Liver (tissue), 3 donors: ENCODE measurements around the gene ABCA1.

Experiments used
- RXRA ChIP-seq, 2 donors: IDR thresholded peaks; 2 replicates each; pipeline ENCODE4 v1.6.1; 2017 to 2018; ENCODE audit warnings: antibody characterized with exemption in 2 of 2, mild to moderate bottlenecking in 1 of 2
- SP1 ChIP-seq: IDR thresholded peaks from 2 replicates; pipeline ENCODE4 v1.6.1; 2018; ENCODE audit warnings: antibody characterized with exemption, mild to moderate bottlenecking
- TAF1 ChIP-seq: conservative IDR thresholded peaks from 2 replicates; pipeline ENCODE4 v1.6.1; 2016; ENCODE audit warnings: antibody characterized with exemption, mild to moderate bottlenecking
- TF ChIP-seq, protein P1 (sequence below): fragments of 150-350 bp; IDR thresholded peaks from 2 replicates; pipeline ENCODE4 v1.5.1; 2017; ENCODE audit warnings: improper control_type of control experiment, low read depth, low read length; ENCODE audit not compliant: missing input control
- TF ChIP-seq, protein P2 (sequence below): IDR thresholded peaks from 2 replicates; pipeline ENCODE4 v1.6.1; 2016; ENCODE audit warnings: antibody characterized with exemption, mild to moderate bottlenecking
- TF ChIP-seq, protein P3 (sequence below): IDR thresholded peaks from 2 replicates; pipeline ENCODE4 v1.6.1; 2016; ENCODE audit warnings: antibody characterized with exemption
- TF ChIP-seq, protein P4 (sequence below): IDR thresholded peaks from 2 replicates; pipeline ENCODE4 v1.6.1; 2016; ENCODE audit warnings: antibody characterized with exemption
- donor health status: healthy.
- donor health status: healthy.

DNA sequence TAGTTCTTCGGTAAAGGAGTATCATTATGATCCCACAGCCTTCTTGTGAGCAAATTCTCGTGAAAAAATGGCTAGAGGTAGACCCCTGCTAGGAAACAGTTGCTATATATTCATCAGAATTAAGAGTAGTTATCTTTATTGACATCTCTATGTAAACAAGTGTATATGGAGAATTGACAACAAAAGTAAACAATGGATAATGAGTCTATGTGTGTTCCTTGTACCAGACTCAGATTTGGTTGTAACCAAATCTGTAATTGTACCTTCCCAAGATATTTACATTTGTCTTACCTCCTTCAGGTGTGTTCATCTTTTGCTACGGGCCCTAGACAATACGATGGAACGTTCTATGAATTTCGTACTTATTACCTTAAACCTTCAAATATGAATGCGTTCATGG, 161.9 kb downstream of the ABCA1 start:
- TF ChIP-seq, protein P1, sequence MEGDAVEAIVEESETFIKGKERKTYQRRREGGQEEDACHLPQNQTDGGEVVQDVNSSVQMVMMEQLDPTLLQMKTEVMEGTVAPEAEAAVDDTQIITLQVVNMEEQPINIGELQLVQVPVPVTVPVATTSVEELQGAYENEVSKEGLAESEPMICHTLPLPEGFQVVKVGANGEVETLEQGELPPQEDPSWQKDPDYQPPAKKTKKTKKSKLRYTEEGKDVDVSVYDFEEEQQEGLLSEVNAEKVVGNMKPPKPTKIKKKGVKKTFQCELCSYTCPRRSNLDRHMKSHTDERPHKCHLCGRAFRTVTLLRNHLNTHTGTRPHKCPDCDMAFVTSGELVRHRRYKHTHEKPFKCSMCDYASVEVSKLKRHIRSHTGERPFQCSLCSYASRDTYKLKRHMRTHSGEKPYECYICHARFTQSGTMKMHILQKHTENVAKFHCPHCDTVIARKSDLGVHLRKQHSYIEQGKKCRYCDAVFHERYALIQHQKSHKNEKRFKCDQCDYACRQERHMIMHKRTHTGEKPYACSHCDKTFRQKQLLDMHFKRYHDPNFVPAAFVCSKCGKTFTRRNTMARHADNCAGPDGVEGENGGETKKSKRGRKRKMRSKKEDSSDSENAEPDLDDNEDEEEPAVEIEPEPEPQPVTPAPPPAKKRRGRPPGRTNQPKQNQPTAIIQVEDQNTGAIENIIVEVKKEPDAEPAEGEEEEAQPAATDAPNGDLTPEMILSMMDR = no peak
- TF ChIP-seq, protein P2, sequence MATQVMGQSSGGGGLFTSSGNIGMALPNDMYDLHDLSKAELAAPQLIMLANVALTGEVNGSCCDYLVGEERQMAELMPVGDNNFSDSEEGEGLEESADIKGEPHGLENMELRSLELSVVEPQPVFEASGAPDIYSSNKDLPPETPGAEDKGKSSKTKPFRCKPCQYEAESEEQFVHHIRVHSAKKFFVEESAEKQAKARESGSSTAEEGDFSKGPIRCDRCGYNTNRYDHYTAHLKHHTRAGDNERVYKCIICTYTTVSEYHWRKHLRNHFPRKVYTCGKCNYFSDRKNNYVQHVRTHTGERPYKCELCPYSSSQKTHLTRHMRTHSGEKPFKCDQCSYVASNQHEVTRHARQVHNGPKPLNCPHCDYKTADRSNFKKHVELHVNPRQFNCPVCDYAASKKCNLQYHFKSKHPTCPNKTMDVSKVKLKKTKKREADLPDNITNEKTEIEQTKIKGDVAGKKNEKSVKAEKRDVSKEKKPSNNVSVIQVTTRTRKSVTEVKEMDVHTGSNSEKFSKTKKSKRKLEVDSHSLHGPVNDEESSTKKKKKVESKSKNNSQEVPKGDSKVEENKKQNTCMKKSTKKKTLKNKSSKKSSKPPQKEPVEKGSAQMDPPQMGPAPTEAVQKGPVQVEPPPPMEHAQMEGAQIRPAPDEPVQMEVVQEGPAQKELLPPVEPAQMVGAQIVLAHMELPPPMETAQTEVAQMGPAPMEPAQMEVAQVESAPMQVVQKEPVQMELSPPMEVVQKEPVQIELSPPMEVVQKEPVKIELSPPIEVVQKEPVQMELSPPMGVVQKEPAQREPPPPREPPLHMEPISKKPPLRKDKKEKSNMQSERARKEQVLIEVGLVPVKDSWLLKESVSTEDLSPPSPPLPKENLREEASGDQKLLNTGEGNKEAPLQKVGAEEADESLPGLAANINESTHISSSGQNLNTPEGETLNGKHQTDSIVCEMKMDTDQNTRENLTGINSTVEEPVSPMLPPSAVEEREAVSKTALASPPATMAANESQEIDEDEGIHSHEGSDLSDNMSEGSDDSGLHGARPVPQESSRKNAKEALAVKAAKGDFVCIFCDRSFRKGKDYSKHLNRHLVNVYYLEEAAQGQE = no peak
- TF ChIP-seq, protein P3, sequence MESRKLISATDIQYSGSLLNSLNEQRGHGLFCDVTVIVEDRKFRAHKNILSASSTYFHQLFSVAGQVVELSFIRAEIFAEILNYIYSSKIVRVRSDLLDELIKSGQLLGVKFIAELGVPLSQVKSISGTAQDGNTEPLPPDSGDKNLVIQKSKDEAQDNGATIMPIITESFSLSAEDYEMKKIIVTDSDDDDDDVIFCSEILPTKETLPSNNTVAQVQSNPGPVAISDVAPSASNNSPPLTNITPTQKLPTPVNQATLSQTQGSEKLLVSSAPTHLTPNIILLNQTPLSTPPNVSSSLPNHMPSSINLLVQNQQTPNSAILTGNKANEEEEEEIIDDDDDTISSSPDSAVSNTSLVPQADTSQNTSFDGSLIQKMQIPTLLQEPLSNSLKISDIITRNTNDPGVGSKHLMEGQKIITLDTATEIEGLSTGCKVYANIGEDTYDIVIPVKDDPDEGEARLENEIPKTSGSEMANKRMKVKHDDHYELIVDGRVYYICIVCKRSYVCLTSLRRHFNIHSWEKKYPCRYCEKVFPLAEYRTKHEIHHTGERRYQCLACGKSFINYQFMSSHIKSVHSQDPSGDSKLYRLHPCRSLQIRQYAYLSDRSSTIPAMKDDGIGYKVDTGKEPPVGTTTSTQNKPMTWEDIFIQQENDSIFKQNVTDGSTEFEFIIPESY = no peak
- TF ChIP-seq TAF1 (no peak), SP1 (no peak), RXRA (IDR thresholded peaks at IDR 0.05) (no peak)
- TF ChIP-seq, protein P4, sequence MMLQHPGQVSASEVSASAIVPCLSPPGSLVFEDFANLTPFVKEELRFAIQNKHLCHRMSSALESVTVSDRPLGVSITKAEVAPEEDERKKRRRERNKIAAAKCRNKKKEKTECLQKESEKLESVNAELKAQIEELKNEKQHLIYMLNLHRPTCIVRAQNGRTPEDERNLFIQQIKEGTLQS = no peak
